Skin epidermis (tissue), 12 donors: ENCODE measurements around the gene ARL8A.
"Not testable (repeated sequence)": the region's sequence is repeated elsewhere in the genome, so short reads cannot be mapped to it uniquely, and the experiment has no call there.

ENCODE experiments used
- H3K27ac ChIP-seq, 21 experiments: fragments of 200-600 bp; sonication (generic) in 11 of 21; one replicate each; pipeline ENCODE4 v1.5.0; 2020; ENCODE audit warnings: mild to moderate bottlenecking in 3 of 21, inconsistent platforms in 2 of 21, moderate library complexity in 2 of 21
- H3K4me3 ChIP-seq, 7 experiments: fragments of 200-600 bp; sonication (generic) in 2 of 7; one replicate each; pipeline ENCODE4 v1.5.0; 2020; ENCODE audit warnings: inconsistent platforms in 2 of 7, mild to moderate bottlenecking in 2 of 7, moderate library complexity in 1 of 7

ARL8A gene

GRCh38 chr1:202176949-202177927, 32.7 kb upstream of the ARL8A start:
- no peak overlapping the region for H3K27ac ChIP-seq

GRCh38 chr1:202173993-202174392, 29.5 kb upstream of the ARL8A start:
- Histone ChIP-seq H3K4me3 (no peak overlapping the region), H3K27ac (no peak overlapping the region)

More at GRCh38 chr1:202176949-202177927, 32.7 kb upstream of the ARL8A start:
- H3K4me3 ChIP-seq: no peak overlapping the region

- H3K4me3 ChIP-seq: no peak overlapping the region
- no peak overlapping the region for H3K27ac ChIP-seq
Observed at GRCh38 chr1:202172015-202172355, 27.4 kb upstream of the ARL8A start.

- H3K4me3 ChIP-seq: no peak overlapping the region
- H3K27ac ChIP-seq: no peak overlapping the region
Observed at GRCh38 chr1:202171292-202172014, 26.9 kb upstream of the ARL8A start.

- no peak overlapping the region for H3K4me3 ChIP-seq
- H3K27ac ChIP-seq: no peak overlapping the region
Observed at GRCh38 chr1:202170726-202171125, 26.2 kb upstream of the ARL8A start.

GRCh38 chr1:202168861-202169260, 24.3 kb upstream of the ARL8A start:
- no peak overlapping the region for H3K4me3 ChIP-seq
- no peak overlapping the region for H3K27ac ChIP-seq

GRCh38 chr1:202167708-202168415, 23.3 kb upstream of the ARL8A start:
- Histone ChIP-seq H3K4me3 (no peak overlapping the region), H3K27ac (peak overlapping the region in 1 of 21 experiments; percentile 7)

GRCh38 chr1:202167054-202167453, 22.5 kb upstream of the ARL8A start:
- H3K27ac ChIP-seq, H3K4me3 ChIP-seq: not testable (repeated sequence)

- H3K27ac ChIP-seq: peak overlapping the region in 11 of 21 experiments; percentile 16 to 94 (median 39)
- H3K4me3 ChIP-seq: no peak overlapping the region
Observed at GRCh38 chr1:202165942-202166843, 21.7 kb upstream of the ARL8A start.

- Histone ChIP-seq H3K4me3 (no peak overlapping the region), H3K27ac (peak overlapping the region in 14 of 21 experiments; percentile 11 to 94 (median 45))
Observed at GRCh38 chr1:202165267-202165941, 20.9 kb upstream of the ARL8A start.

GRCh38 chr1:202164271-202165037, 19.9 kb upstream of the ARL8A start:
- no peak overlapping the region for H3K4me3 ChIP-seq
- H3K27ac ChIP-seq: peak overlapping the region in 11 of 21 experiments; percentile 11 to 94 (median 43)

- Histone ChIP-seq H3K27ac (peak overlapping the region in 14 of 21 experiments; percentile 13 to 94 (median 74)), H3K4me3 (no peak overlapping the region)
Observed at GRCh38 chr1:202163281-202164270, 19.0 kb upstream of the ARL8A start.

- H3K27ac ChIP-seq: peak overlapping the region in 15 of 21 experiments; percentile 0 to 94 (median 82)
- no peak overlapping the region for H3K4me3 ChIP-seq
Observed at GRCh38 chr1:202162418-202163280, 18.1 kb upstream of the ARL8A start.

- H3K4me3 ChIP-seq: no peak overlapping the region
- peak overlapping the region in 16 of 21 experiments; percentile 0 to 94 (median 80) for H3K27ac ChIP-seq
Observed at GRCh38 chr1:202162047-202162417, 17.5 kb upstream of the ARL8A start.

GRCh38 chr1:202161151-202162046, 16.9 kb upstream of the ARL8A start:
- peak overlapping the region in 1 of 7 experiments; percentile 46 for H3K4me3 ChIP-seq
- H3K27ac ChIP-seq: peak overlapping the region in 19 of 21 experiments; percentile 3 to 94 (median 70)
